CD1c-positive myeloid dendritic cell (primary cell): Measurements from ENCODE around the gene UTF1.

Source experiments
- DNase-seq: peaks from one replicate; pipeline ENCODE4 v3.0.0-alpha.2; 2016; ENCODE audit errors: extremely low spot score

The UTF1 gene

GRCh38 chr10:133230044-133230361, at the start of gene UTF1:
Gene UTF1, plus strand, starts transcription at chr10:133230217. Its CDS starts 72 bp downstream, at chr10:133230289.
- no peak for DNase-seq

GRCh38 chr10:133180965-133181639, 48.9 kb upstream of the UTF1 start:
- DNase-seq, result no peak

GRCh38 chr10:133182190-133182589, 47.8 kb upstream of the UTF1 start:
- DNase-seq, result no peak

GRCh38 chr10:133182791-133183645, 47.0 kb upstream of the UTF1 start:
- DNase-seq, result no peak

GRCh38 chr10:133183646-133184378, 46.2 kb upstream of the UTF1 start:
- DNase-seq, result no peak

- no peak for DNase-seq
Measured at GRCh38 chr10:133184591-133185244, 45.3 kb upstream of the UTF1 start.

- no peak for DNase-seq
Measured at GRCh38 chr10:133185421-133185820, 44.6 kb upstream of the UTF1 start.

GRCh38 chr10:133185916-133186315, 44.1 kb upstream of the UTF1 start:
- no peak for DNase-seq

- DNase-seq, result no peak
Measured at GRCh38 chr10:133186416-133187090, 43.5 kb upstream of the UTF1 start.

GRCh38 chr10:133187091-133187905, 42.7 kb upstream of the UTF1 start:
- DNase-seq, result no peak

- DNase-seq, result no peak
Measured at GRCh38 chr10:133187906-133188681, 41.9 kb upstream of the UTF1 start.

- DNase-seq, result no peak
Measured at GRCh38 chr10:133189256-133189655, 40.8 kb upstream of the UTF1 start.

GRCh38 chr10:133189726-133190125, 40.3 kb upstream of the UTF1 start:
- DNase-seq, result no peak

GRCh38 chr10:133190225-133190624, 39.8 kb upstream of the UTF1 start:
- DNase-seq, result no peak

- no peak for DNase-seq
Measured at GRCh38 chr10:133191651-133192050, 38.4 kb upstream of the UTF1 start.

GRCh38 chr10:133194151-133194550, 35.9 kb upstream of the UTF1 start:
- no peak for DNase-seq

- no peak for DNase-seq
Measured at GRCh38 chr10:133195096-133195495, 34.9 kb upstream of the UTF1 start.

- no peak for DNase-seq
Measured at GRCh38 chr10:133195611-133196010, 34.4 kb upstream of the UTF1 start.

GRCh38 chr10:133196221-133196915, 33.6 kb upstream of the UTF1 start:
- DNase-seq, result no peak
